Stimulated activated CD4-positive, alpha-beta T cell treated with anti-CD3 and anti-CD28 coated beads, TNF-alpha, amount 100 ng/mL, for 4 hours (primary cell): Measurements from ENCODE around the gene LRSAM1.

Experiments used
- DNase-seq, 3 experiments: peaks; one replicate each; pipeline ENCODE4 v3.0.0-alpha.2; 2020; ENCODE audit warnings: low read depth in 3 of 3

The LRSAM1 gene

GRCh38 chr9:127516835-127517607, 65.7 kb downstream of the LRSAM1 start:
- no peak for DNase-seq

DNA sequence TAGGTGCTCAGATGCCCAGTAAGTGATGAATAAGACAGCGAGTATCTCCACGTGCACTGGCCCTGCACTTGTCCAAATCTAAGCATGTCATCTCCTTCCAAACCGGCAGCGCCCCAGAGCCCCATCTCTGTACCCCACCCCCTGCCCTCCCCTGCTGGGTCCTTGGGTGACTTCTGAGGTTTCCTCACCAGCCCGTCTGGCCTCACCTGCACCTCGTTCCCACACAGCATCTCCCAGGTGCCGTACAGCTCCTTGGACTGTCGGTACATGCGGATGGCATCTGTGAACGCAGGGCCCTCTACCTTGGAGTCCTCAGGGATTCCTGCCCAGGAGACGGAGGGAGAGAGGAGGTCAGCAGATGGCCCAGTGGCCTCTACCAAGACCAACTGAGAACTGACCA, 66.3 kb downstream of the LRSAM1 start:
- no peak for DNase-seq

- DNase-seq = no peak
Observed at GRCh38 chr9:127518091-127518856, 67.0 kb downstream of the LRSAM1 start.

- no peak for DNase-seq
Observed at GRCh38 chr9:127519301-127520166, 68.2 kb downstream of the LRSAM1 start.

- DNase-seq = no peak
Observed at GRCh38 chr9:127520941-127521918, 69.9 kb downstream of the LRSAM1 start.

- DNase-seq = no peak
Observed at GRCh38 chr9:127521919-127522304, 70.6 kb downstream of the LRSAM1 start.

DNA sequence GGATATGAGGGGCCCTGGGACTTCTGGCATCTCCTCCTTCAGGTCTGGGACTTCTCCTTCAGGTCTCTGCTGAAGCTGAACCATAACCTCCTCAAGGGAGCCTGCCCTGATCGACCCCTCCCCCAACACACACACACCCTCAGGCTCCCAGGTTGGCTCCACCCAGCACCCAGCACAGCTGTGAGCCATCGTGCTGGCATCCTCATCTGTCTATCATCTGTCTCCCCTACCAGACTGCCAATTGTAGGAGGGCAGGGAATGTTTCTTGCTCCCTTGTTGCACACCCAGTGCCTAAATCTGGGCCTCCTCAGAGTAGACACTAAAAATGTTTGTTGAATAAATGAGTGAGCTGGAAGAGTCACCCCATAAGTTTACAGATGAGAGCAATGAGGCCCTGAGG, 71.4 kb downstream of the LRSAM1 start:
- DNase-seq = no peak

GRCh38 chr9:127523312-127523851, 72.1 kb downstream of the LRSAM1 start:
- no peak for DNase-seq

DNA sequence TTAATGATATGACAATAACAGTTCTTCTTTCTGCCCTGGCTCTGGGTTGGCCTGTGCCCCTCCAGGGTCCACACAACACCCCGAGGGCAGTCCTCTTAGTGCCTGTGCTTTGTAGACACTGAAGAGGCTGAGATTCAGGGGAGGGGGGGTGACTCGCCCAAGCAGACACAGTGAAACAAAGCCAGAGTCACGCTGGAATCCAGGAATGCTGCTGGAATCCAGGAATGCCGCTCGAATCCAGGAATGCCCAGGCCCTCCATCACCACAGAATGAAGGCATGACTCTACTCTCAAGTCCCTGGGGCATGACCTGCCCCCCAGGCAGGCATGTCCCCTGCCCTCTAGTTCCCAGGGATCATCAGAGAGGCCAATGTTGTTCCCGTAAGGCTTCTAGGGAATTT, 73.1 kb downstream of the LRSAM1 start:
- DNase-seq = no peak

GRCh38 chr9:127525401-127526188, 74.3 kb downstream of the LRSAM1 start:
- DNase-seq = no peak

DNA sequence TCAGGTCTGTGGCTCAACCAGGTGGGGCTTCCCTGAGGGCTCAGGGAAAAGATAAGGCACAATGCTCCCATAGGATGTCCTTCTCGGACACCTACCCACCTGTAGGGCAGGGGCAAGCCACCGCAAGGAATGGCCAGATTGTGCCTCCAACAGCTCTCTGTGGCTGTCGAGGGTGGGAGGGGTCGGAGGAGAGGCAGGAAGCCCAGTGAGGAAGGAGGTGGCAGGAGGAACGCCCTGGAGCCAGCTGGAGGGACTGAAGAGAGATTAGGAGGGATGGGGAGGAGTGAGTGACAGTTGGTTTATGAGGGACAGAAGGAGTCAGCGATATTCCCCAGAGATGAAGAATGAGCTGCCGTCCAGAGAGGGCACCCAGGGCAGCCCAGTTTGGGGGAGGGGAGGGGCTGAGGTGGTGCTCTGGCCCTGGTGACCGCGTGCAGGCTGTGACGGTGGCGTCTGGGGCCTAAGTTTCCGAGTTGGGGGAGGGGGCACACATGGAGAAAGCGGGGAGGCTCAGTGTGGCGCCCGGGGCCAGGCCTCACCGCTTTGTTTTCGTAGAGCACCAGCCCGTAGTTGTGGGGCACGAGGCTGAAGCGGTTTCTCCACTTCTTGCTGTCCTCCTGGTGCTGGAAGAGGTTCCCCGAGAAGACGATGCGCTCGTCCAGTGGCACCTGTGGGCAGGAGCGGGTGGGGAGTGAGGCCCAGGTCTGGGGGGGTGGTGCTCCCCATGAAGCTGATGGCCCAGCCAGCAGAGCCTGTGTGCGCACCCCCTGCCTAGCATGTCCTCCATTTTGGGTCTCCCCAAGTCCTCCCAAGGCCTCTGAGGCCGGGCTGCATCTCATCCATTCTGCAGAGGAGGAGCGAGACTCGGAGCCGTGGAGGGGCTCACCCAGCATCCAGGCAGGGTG, 75.6 kb downstream of the LRSAM1 start:
- DNase-seq = no peak

DNA sequence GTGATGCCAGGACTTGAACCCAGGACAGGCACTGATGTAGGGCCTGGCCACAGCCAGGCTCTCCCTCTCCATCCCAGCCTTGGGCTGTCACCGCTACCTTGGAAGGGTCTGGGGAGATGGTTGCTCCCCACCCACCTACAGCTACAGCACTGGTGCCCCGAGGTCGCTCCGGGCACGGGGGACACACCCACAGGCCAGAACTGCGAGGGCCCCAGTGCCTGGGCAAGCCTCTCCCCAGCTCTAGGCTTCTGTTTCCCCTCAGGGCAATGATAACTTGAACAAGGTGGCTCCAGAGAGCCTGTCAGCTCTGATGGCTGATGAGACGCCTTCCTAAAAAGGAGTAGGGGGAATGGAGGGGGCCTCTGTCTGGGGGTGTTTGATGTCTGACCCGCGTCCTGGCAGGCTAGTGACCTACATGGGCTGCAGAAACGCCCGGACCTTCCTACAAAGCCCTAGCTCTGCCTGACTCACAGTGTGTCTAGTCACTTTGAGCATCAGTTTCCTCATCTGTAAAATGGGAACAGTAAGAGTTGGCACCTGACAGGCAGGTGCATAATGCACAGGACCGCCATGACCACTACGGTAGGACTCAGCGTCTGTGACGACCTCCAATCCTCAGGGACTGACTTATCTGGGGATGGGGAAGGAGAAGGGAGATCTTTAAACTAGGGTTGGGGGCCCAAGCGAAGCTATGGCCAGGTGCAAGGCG, 76.4 kb downstream of the LRSAM1 start:
- DNase-seq = no peak

GRCh38 chr9:127528422-127529251, 77.3 kb downstream of the LRSAM1 start:
- DNase-seq = no peak

DNA sequence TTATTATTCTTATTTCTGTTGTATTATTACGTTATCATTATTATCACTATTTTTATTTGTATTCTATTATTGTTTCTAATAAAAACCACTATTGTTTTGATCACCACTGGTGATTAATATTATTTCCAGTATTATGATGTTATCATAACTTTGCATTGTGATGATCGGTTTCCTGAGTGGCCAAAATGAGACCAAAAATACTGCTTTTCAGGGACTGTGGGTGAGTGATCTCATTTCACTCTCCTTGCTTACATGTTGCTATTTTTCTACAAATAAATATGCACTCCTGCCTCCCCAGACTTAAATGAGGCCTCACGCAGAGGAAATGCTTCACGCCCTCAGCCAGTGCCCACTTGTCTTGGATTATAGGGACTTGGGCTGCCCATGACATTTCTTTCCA, 78.4 kb downstream of the LRSAM1 start:
- DNase-seq = no peak

DNA sequence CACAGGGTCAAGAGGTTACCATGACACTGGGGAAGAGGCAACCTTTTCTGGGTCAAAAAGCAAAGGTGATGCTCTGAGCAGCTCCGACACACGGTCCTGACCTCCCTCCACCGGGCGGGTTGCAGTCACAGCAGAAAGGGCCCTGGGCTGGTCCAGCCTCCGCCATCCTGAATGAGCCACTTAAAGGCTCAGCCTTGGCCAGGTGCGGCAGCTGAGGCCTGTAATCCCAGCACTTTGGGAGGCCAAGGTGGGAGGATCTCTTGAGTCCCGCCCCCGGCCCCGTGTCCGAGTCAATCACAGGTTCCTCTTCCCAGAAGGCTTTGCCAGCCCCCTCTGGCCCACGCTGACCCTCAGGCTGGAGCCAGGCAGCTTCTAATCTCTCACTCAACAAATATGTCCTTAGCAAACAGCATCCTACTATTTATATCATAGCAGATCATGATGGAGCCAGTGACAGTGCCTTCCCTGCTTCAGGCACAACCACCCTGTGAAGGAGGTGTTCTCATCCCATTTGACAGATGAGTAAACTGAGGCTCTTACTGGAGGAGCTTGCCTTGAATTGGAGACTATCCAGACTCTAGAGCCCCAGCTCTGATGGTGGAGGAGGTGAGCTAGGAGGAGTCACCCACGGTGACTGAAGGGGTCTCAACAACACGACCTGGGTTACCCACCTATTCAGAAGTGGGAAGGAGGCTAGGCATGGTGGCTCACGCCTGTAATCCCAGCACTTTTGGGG, 79.1 kb downstream of the LRSAM1 start:
- DNase-seq = no peak

DNA sequence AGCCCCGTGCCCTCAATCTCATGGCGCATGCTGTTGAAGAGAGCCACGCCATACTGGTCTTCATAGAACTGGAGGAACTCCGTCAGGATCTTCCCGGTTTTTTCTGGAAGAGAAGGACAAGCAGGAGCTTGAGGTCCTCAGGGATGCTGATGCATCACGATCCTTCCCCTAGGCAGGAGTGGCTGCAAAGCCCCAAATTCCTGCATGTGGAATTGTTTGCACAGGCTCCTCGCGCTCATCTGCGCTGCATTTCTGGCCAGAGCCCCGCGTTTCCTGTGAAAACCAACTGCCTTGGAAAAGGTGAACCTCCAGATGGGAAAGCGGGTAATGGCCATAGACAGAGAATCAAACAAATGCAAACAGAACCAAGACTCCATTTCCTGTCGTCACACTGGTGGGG, 80.4 kb downstream of the LRSAM1 start:
- no peak for DNase-seq
